GM19467 (cell line): ENCODE measurements around the gene ENG.
"Not testable (repeated sequence)": the region's sequence is repeated elsewhere in the genome, so short reads cannot be mapped to it uniquely, and the experiment has no call there.

Source experiments
- ATAC-seq: cut with Tn5 transposase; IDR thresholded peaks from one replicate; pipeline ENCODE4 v1.9.1; 2021; ENCODE audit warnings: mild to moderate bottlenecking, moderate library complexity; ENCODE audit not compliant: unreplicated experiment

Gene ENG

DNA sequence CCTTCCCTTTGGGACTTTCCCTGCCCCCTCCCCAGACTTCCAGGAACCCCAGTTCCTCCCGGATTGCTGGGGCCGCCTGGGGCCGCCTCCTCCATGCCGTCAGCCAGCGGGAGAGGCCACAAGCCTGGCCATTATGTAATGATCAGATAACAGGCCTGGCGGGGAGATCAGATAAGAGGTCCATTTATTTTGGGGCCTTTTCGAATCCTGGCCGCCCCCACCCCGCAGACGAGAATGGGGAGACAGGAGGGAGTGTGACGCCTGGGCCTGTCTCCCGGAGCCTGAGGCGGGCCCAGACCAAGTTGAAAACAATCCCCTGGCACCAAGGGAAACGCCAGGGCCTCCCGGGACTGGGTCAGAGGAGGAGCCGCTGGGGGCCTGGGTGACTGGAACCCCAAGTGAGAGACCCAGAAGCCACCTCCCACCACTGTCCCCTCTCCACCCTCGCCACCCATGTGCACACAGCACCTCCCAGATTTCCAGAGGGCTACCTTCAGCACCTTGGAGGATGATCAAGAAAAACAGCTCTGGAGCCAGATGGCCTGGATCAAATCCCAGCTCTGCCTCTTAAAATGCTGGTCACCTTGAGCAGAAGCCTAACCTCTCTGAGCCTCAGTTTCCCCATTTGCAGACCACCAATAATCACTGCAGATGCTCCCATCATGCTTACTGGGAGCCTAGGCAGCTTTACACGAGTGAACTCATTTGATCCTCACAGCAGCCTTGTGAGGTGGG is 7.8 kb downstream of the ENG start:
- ATAC-seq, result no peak

- ATAC-seq, result not testable (repeated sequence)
These were observed 8.8 kb downstream of the ENG start for GRCh38 chr9:127845619-127846018.

- no peak for ATAC-seq
These were observed 9.6 kb downstream of the ENG start for GRCh38 chr9:127844821-127845359.

- ATAC-seq, result no peak
These were observed 13.2 kb downstream of the ENG start for GRCh38 chr9:127841087-127841835.

DNA sequence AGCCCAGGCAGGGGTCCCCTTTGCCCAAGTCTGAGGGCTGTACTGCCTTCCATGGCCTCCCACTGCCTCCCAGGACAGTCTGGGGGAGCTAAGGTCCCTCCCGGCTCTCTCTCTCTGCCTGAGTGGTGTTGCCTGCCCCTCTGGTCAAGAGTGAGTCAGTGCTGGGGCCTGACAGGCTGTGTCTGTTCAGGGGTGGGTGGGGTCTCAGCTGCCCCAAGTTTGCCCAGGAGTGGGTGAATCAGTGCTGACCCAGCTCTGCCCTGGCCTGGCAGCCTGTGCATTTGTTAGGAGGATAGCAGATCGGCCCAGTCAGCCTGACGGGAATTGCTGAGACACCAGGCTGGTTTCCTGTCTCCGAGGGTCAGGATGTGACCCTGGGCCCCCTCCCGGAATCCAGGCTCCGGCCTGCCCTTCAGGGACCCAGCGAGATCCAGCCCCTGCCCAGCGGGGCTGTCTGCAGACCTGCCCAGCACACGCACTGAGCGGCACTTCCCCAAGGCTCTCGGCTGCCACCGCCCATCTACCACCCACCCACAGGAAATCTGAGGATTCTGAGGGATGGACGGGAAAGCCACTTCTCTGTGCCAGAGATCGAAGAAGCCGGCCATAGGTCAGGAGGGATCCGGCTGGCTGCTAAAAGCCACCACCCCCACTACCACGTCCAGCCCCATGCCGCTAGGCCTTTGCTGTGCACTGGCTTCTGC is 15.9 kb downstream of the ENG start:
- no peak for ATAC-seq

DNA sequence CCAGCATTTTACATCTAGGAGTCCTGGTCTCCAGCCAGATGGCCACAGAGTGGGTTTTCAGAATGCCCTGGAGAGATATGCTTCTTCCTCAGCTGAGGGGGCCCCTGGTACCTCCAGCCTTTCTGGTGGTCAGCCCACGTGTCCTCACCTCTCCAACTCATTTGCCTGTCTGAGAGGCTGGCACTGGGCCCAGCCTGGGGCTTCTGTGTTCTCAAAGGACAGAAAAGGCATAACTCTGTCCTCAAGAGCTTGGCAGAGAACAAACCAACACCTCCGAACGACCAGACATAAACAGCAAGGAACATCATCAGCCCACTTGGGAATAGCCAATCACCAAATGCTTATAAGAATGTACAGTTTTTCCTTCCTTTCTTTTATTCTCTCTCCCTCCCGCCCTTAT is 17.1 kb downstream of the ENG start:
- no peak for ATAC-seq

- ATAC-seq, result not testable (repeated sequence)
These were observed 17.9 kb downstream of the ENG start for GRCh38 chr9:127836561-127836960.

GRCh38 chr9:127835991-127836516 is 18.4 kb downstream of the ENG start:
- no peak for ATAC-seq

- ATAC-seq, result no peak
These were observed 20.9 kb downstream of the ENG start for GRCh38 chr9:127833555-127833954.

DNA sequence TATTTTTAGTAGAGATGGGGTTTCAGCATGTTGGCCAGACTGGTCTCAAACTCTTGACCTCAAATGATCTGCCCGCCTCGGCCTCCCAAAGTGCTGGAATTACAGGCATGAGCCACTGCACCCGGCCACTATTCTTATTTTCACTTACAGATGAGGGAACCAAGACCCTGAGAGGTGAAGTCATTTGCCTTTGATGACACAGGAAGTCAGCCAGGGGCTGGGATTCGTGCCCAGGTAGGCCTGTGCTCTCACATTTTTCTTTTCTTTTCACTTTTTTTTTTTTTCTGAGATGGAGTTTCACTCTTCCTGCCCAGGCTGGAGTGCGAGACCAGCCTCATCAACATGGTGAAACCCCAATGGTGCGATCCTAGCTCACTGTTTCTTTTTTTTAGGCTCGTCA is 22.2 kb downstream of the ENG start:
- no peak for ATAC-seq

DNA sequence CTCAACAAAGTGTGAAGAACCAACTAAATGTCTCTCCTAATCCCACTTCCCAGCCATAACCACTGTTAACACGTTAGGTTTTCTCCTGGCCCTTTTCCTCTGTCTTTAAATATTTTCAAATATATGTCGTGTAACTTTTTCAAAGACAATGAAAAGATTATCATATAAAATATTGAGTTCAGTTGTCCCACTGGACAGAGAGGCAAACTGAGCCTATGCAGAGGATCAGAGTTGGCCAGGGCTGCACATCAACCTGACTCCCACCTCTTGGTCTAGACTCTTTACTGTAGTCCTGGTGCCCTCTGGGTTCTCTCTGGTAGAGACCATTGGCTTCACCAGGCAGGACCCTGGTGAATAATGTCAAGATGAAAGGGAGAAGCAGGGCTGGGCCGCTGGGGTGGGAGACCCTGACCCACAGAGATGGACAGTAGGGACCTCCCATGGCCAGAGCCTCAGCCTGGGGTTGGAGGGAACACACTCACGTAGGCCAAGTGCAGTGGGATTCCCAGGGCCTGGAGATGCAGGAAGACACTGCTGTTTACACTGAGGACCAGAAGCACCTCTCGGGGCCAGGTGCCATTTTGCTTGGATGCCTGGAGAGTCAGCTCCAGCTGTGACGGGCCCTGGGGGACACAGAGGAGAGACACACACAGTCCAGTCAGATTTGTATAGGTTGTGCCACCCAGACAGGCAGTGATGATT is 25.1 kb downstream of the ENG start:
- ATAC-seq, result no peak

DNA sequence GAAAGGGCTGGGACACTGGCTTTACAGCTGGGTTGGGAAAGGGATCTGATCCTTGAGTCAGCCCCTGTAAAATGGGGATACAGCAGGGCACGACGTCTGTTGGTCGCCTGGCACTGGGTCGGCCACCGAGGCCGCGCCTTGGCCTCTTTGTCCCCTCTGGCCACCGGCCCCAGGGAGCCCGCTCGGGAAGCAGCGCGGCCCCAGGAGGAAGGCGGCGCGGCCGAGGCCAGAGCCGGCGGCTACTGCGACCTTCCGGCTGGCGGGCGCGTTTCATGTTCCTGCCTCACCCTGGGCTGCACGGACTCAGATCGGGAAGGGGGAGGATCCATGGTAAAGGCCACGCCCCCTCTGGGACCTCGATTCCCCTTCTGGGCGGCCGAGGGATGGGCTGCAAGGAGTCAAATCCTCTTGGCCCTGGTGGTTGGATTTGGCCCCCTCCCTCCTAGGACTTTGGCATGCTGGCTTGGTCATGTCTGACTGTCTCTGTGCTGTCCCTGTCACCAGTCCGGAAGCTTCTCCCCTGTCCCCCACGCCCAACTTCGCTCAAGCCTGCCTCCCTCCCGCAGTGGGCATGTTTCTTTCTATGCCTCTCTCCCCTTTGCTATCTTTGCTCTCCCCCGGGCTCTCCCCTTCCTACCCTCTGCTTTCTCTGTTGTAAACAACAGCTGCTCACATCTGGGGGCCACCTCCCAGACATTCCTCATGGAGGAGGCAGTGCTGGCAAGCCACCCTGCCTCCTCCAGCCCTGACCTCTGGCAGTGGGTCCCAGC is 26.0 kb downstream of the ENG start:
- no peak for ATAC-seq

DNA sequence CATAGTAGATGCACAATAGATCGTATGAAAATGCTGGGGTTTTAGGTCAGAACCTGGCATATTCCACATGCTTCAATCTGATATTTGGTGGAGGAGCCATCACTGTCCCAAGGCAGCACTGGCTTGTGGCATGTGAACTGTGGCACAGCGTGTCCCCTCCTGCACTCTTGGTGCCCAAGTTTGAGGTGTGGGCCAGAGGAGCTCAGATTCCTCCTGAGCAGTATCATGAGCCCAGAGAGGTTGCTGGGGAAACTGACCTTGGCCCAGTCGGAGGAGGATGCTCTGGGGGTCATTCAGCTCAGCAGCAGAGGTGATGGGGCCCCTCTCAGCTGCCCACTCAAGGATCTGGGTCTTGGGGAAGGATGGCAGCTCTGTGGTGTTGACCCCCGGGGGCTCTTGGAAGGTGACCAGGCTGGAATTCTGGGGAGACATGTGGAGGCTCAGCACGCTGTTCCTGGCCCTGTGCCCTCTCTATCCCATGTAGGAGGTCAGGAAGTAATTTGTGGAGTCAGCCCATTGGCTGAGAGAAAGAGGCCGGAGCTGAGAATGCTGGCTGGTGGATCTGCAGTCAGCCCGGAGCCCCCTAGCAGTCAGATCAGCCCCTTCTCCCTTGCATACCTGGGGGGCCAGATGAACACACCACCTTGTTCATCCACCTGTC is 28.1 kb downstream of the ENG start:
- ATAC-seq, result no peak

DNA sequence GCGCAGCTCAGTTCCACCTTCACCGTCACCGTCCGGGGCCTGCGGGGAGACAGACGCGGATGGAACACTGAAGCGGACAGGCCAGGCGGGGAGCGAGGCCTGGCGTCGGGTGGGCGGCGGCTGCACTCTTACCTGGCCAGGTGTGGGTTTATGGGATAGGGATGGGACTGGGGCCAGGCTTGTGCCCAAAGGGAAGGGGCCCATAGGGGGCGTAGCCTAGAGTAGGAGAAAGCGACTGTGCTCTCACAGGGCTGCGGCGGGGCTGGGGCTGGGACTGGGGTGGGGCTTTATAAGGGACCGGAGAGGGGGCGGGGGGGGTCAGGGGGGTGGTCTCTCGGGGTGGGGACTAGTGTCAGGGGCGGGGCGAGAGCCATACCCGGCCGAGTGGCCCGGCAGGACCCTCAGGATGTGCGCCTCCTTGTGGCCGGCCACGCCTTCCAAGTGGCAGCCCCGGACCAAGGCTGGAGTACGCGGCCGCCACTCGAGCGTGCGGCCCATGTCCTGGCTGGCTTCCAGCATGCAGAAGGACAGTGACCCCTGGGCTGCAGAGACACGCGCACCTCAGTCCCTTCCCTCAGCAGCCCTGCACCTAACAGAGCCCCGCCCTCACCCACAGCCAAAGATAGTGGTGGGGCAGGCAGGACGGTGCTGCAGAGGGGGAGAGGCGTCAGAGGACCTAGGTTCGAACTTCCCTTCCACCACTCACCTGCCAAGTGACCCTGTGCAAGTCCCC is 29.0 kb downstream of the ENG start:
- no peak for ATAC-seq

DNA sequence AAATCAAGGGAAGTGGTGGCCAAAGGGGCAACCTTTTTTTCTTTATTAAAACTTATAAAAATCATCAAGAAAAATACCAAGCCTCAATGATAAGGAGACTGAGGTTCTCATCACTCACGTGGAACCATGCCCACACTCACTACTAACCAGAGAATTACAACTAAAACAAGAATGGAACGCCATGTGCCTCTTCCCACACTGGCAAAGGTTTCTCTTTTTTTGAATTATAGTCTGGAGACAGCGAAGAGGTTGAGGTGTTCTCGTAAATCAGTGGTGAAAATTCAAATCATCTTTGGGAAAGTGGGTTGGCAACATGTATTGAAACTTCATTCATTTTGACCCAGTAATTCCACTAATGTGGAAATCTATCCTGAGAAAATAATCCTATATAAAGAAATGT is 32.4 kb downstream of the ENG start:
- no peak for ATAC-seq

DNA sequence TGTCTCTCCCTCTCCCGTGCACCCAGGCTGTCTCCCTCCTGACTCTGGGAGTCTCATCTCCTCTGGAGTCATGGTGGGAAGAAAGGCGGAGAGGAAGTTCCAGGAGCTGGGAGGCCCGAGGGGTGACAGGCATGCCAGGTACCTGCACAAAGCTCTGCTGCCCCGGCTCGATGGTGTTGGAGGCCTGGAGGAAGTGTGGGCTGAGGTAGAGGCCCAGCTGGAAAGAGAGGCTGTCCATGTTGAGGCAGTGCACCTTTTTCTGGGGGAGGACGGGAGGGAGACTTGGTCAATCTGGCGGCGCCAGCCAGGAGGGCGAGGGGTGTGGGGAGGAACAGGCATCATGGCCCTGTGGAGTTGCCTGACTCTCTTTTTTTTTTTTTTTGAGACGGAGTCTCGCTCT is 35.9 kb downstream of the ENG start:
- no peak for ATAC-seq

DNA sequence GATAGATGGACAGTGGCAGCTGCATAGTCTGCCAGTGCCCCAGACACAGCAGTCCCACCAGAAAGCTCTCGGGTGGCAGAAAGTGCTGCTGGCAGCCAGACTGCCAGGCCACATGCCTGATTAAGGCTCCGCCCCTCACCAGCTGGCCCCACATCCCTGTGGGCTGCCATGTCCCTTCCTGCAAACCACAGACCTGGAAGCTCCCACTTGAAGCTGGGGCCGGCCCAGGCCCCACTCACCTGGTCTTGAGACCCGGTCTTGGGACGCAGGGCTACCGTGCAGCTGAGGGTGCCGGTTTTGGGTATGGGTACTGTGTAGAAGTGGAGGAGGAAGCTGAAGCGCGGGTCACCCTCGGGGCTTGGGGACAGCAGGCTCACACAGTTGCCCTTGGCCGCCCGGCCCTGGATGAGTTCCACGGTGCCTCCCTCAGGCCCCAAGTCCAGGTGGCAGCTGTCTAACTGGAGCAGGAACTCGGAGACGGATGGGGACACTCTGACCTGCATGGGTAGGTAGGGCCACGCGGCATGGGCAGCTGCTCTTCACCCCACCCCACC is 36.5 kb downstream of the ENG start:
- ATAC-seq, result no peak

GRCh38 chr9:127816728-127817127 is 37.7 kb downstream of the ENG start:
- ATAC-seq, result no peak

- ATAC-seq, result no peak
These were observed 38.1 kb downstream of the ENG start for GRCh38 chr9:127816362-127816725.
